ENCODE measurements around the gene PTGS1.

- TF ChIP-seq CTCF (IDR thresholded peaks at IDR 0.05; ENCODE audit: low read length) (no peak), EZH2 (optimal IDR thresholded peaks at IDR 0.05; ENCODE audit: low read depth, low read length) (no peak)
Measured at GRCh38 chr9:122425087-122425486, 54.3 kb downstream of the PTGS1 start.

Data from MM.1S (cell line).